Left kidney (tissue), 2 donors: ENCODE measurements around the gene HPN. TPM values are rescaled to one million over a fixed set of nuclear protein-coding genes. Genes with fewer than 3 reads are reported as not detected.
"Not testable (repeated sequence)": the region's sequence is repeated elsewhere in the genome, so short reads cannot be mapped to it uniquely, and the experiment has no call there.

Experiments used
- DNase-seq: peaks from one replicate; pipeline ENCODE4 v3.0.0-alpha.2; 2013
- polyA plus RNA-seq: library from polyadenylated mRNA; unstranded; fragments of 120-200 nt; gene quantifications from one replicate; pipeline ENCODE4 v1.2.1, GENCODE V29; 2013; ENCODE audit not compliant: insufficient read length

HPN gene
- polyA plus RNA-seq, 1 donor = 89.0 TPM

DNA sequence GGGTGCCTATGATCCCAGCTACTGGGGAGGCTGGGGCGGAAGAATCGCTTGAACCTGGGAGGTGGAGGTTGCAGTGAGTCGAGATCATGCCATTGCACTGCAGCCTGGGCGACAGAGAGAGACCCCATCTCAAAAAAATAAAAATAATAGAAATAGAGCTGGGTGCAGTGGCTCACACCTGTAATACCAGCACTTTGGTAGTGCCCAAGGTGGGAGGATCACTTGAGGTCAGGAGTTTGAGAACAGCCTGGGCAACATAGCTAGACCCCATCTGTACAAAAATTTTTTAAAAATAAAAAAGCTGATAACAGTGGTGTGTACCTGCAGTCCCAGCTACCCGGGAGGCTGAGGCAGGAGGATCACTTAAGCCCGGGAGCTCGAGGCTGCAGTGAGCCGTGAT lies 34.1 kb upstream of the HPN start:
- DNase-seq = not testable (repeated sequence)

GRCh38 chr19:35008891-35009341 lies 32.6 kb upstream of the HPN start:
- no peak for DNase-seq

GRCh38 chr19:35009424-35010415 lies 31.8 kb upstream of the HPN start:
- DNase-seq = no peak

DNA sequence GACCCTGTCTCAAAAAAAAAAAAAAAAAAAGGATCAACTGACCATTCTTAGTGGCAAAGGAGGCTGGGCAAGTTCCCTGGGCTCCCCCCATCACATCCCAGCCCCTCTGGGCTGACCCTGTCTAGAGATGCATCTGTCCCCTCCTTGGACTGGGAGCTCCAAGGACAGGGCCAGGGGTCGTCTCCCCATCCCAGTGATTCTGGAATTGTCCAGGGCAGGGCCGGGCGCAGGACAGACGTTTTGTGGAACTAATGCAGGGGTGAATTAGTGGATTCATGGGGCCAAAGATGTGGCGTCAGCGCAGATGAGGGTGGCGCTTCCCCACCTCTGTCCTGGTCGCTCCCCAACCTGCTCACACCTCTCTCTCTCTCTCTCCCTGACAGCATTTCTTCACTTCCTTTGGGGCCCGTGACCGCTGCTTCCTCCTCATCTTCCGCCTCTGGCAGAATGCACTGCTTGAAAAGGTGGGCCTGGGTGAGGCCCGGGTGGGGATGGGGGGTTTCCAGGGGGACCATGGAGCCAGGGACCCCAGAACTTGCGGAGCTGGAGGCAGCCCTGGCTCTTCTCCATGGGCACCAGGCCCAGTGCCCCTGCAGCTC lies 30.3 kb upstream of the HPN start:
- DNase-seq = no peak

GRCh38 chr19:35011737-35012682 lies 29.5 kb upstream of the HPN start:
- no peak for DNase-seq

DNA sequence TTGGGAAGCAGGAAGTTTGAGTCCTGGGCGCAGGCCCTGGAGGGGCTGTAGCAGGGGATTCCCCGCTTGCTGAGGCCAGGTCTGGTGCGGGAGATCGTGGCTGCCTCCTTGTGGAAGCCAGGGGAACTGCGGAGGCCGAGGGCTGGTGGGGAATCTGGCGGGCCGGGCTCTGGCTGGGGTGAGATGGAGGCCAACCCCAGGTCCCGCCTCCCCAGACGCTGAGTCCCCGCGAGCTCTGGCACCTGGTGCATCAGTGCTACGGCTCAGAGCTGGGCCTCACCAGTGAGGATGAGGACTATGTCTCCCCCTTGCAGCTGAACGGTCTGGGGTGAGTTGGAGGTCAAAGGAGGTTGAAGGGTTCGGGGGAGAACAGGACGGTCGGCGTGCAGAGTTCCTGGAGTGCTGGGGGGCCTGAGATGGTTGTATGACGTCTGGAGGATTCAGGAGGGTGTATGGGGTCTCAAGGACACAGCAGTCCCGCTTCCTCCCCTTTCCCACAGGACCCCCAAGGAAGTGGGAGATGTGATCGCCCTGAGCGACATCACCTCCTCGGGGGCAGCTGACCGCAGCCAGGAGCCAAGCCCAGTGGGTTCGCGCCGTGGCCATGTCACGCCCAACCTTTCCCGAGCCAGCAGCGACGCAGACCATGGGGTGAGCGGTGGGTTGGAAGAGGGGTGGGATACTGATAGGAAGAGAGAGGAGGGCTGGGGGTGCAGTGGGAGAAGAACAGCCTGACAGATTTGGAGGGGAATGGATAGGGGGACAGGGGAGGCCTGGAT lies 28.3 kb upstream of the HPN start:
- peak; percentile 33 for DNase-seq

GRCh38 chr19:35013820-35014754 lies 27.4 kb upstream of the HPN start:
- DNase-seq = no peak

- not testable (repeated sequence) for DNase-seq
Measured at GRCh38 chr19:35014774-35015173, 26.7 kb upstream of the HPN start.

- no peak for DNase-seq
Measured at GRCh38 chr19:35015270-35015953, 26.1 kb upstream of the HPN start.

DNA sequence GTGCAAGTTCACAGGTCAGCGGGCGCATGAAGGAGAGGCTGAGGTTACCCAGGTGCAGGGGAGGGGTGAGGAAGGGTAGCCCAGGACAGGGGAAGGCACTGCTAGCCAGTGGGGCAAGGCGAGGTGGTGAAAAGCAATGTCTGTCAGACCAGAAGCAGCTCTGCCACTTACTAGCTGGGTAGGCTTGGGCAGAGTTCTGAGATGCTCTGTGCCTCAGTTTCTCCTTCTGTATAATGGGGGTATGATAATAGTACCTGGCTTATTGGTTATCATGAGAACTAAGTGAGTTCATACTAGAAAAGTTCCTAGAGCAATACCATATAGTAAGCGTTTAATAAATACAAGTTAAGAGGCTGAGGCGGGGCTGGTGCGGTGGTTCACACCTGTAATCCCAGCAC lies 25.6 kb upstream of the HPN start:
- DNase-seq = no peak

GRCh38 chr19:35017507-35017906 lies 24.0 kb upstream of the HPN start:
- DNase-seq = no peak

- no peak for DNase-seq
Measured at GRCh38 chr19:35018379-35018778, 23.1 kb upstream of the HPN start.

DNA sequence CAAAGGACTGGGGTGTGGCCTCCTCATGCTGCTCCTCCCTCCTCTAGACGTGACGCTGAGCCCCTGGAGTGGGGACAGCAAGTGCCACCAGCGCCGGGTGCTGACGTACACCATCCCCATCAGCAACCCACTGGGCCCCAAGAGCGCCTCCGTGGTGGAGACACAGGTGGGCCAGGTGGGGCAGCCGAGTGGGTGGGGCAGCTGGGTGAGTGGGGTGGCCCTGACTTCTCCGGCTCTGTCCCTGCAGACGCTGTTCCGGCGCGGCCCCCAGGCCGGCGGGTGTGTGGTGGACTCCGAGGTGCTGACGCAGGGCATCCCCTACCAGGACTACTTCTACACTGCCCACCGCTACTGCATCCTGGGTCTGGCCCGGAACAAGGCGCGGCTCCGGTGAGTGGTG lies 22.4 kb upstream of the HPN start:
- no peak for DNase-seq

DNA sequence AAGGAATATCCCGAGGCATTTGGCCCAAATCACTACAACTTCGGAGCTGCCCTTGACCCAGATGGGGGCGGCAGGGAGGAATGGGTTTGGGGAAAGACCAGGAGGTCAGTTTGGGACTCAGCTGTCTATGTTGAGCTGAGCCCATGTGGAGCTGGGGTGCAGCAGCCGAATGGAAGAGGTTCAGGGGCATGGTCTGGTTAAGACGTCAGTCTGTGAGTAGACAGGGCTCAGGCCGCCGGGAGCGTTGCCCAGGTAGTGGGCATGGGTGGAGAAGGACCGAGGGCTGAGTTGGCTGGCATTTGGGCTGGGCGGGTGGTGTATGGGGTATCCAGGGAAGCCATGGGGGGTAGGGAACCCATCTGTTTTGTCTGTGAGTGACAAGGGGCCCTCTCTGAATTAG lies 20.5 kb upstream of the HPN start:
- DNase-seq = no peak

DNA sequence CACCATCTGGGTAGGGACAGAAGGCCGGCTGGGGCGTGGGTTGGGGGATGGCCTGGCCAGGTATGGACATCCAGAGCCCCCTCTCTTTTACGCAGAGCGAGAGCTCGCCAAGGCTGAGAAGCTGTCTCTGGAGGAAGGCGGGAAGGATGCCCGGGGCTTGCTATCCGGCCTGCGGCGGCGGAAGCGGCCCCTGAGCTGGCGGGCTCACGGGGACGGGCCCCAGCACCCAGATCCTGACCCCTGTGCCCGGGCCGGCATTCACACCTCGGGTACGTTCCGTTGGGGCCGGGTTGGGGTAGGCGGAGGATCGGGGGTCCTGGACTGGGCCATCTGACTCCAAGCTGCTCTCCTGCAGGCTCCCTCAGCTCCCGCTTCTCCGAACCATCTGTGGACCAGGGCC lies 19.9 kb upstream of the HPN start:
- no peak for DNase-seq

- DNase-seq = no peak
Measured at GRCh38 chr19:35022460-35022859, 19.1 kb upstream of the HPN start.

GRCh38 chr19:35023428-35023827 lies 18.1 kb upstream of the HPN start:
- no peak for DNase-seq

DNA sequence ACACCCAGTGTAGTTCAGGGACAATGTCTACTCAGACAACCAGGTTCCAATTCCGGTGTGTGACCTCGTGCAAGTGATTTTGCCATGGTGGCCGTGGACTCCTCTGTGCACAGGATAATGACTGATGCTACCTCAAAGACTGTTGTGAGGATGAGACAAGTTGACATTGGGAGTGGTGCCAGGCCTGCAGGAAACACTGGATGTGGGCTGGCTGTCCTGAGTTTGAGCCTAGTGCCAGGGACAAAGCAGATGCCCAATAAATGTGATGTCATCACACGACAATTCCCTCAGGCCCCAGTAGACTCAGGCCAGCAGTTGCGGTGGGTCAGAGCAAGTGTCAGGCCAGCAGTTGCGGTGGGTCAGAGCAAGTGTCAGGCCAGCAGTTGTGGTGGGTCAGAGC lies 17.4 kb upstream of the HPN start:
- no peak for DNase-seq

DNA sequence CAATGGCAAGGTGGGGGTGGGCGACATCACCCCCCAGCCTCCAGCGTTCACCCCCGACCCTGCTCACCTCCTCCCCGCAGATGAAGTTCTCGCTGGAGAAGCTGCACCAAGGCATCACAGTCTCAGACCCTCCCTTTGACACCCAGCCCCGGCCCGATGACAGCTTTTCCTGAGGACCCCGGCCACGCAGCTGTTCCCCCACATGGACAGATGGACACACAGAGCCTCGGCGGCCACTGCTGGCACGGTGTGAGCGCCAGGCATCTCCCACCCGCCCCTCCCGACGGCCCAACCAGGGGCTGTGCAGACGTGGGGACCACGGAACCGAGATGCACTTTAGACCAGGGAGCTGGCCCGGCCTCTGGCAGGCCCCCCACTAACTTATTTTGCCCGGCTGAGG lies 15.6 kb upstream of the HPN start:
- no peak for DNase-seq

DNA sequence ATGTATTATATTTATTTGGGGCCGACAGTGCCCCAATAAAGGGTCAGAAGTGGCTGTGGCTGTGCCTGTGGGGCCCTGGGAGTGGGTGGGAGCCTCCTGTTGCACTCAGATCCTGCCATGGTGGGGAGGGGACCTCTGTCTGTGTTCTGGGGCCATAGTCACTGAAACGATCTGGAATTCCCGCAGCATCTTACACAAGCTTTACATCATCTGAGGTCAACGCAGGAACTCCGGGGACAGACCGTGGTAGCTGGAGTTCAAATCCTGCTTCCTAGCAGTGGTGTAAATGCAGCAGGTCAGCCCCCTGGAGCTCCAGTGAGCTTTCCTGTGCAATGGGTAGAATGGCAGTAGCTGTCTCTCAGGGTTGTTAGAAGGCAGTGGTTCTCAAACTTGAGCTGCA lies 15.1 kb upstream of the HPN start:
- no peak for DNase-seq
